CD14-positive monocyte (primary cell): Measurements from ENCODE around the gene KRT72. TPM values are rescaled to one million over a fixed set of nuclear protein-coding genes. Genes with fewer than 3 reads are reported as not detected.

Experiments
- DNase-seq, 3 donors: peaks; one replicate each; pipeline ENCODE4 v3.0.0-alpha.2; 2011 to 2022
- H2AFZ ChIP-seq: 2 replicates; pipeline ENCODE4 v1.6.0; 2012; ENCODE audit warnings: mild to moderate bottlenecking, low read depth, low read length, inconsistent platforms; ENCODE audit not compliant: insufficient read depth, poor library complexity, severe bottlenecking
- H3K27ac ChIP-seq, 2 donors: 1 replicate in 1 of 2; 2 replicates in 1 of 2; pipeline ENCODE4 v1.5.1; 2012 to 2013; ENCODE audit warnings: low read length in 2 of 2, control low read depth in 1 of 2, inconsistent platforms in 1 of 2, low read depth in 1 of 2, mild to moderate bottlenecking in 1 of 2
- H3K27me3 ChIP-seq, 2 donors: one replicate each; pipeline versions ENCODE4 v1.6.0 to v1.6.1; 2011 to 2013; ENCODE audit warnings: low read length in 2 of 2; ENCODE audit not compliant: control insufficient read depth in 2 of 2, insufficient read depth in 2 of 2
- H3K36me3 ChIP-seq, 2 donors: replicated peaks in 1 of 2; 1 replicate in 1 of 2; 2 replicates in 1 of 2; pipeline versions ENCODE4 v1.5.1 to v1.6.1; 2012 to 2013; ENCODE audit warnings: low read length in 2 of 2, control low read depth in 1 of 2, inconsistent platforms in 1 of 2, mild to moderate bottlenecking in 1 of 2; ENCODE audit not compliant: insufficient read depth in 2 of 2, control insufficient read depth in 1 of 2
- H3K4me1 ChIP-seq, 2 donors: 1 replicate in 1 of 2; 2 replicates in 1 of 2; pipeline versions ENCODE4 v1.5.1 to v1.6.1; 2012 to 2013; ENCODE audit warnings: low read length in 2 of 2, control low read depth in 1 of 2, inconsistent platforms in 1 of 2, mild to moderate bottlenecking in 1 of 2, moderate library complexity in 1 of 2; ENCODE audit not compliant: insufficient read depth in 2 of 2, control insufficient read depth in 1 of 2
- H3K4me2 ChIP-seq: replicated peaks from 2 replicates; pipeline ENCODE3; 2012; ENCODE audit warnings: low read length, moderate library complexity, mild to moderate bottlenecking; ENCODE audit not compliant: poor library complexity, severe bottlenecking; ENCODE audit errors: extremely low read depth
- H3K4me3 ChIP-seq, 3 experiments: fragments of 200-600 bp in 1 of 3; sonication (generic) in 1 of 3; replicated peaks in 1 of 3; 1 replicate in 2 of 3; 2 replicates in 1 of 3; pipeline ENCODE4 v1.5.1; 2011 to 2013; ENCODE audit warnings: low read length in 3 of 3, mild to moderate bottlenecking in 3 of 3, control low read depth in 2 of 3, low read depth in 2 of 3, inconsistent platforms in 1 of 3, moderate library complexity in 1 of 3
- H3K79me2 ChIP-seq: 2 replicates; pipeline ENCODE4 v1.6.0; 2012; ENCODE audit warnings: mild to moderate bottlenecking, control low read depth, inconsistent platforms, low read length, moderate library complexity; ENCODE audit not compliant: insufficient read depth
- H3K9ac ChIP-seq: 2 replicates; pipeline ENCODE4 v1.6.0; 2017; ENCODE audit warnings: low read length, mild to moderate bottlenecking; ENCODE audit not compliant: insufficient read depth, poor library complexity, severe bottlenecking
- H3K9me3 ChIP-seq, 2 donors: replicated peaks in 1 of 2; 1 replicate in 1 of 2; 2 replicates in 1 of 2; pipeline versions ENCODE4 v1.5.1 to v1.6.1; 2012 to 2013; ENCODE audit warnings: low read length in 2 of 2, control low read depth in 1 of 2; ENCODE audit not compliant: control insufficient read depth in 1 of 2, insufficient read depth in 1 of 2
- H4K20me1 ChIP-seq: 2 replicates; pipeline ENCODE4 v1.6.0; 2012; ENCODE audit warnings: mild to moderate bottlenecking, low read length, control low read depth, moderate library complexity; ENCODE audit not compliant: insufficient read depth
- H3K27ac Mint-ChIP-seq, 7 donors: one replicate each; pipeline ENCODE4 v1.8.0; 2020; ENCODE audit warnings: mild to moderate bottlenecking in 7 of 7, mixed read lengths in 7 of 7, moderate library complexity in 6 of 7, inconsistent platforms in 2 of 7
- H3K27me3 Mint-ChIP-seq, 3 donors: one replicate each; pipeline ENCODE4 v1.8.0; 2021 to 2022; ENCODE audit warnings: low read depth in 3 of 3, mild to moderate bottlenecking in 3 of 3, mixed read lengths in 3 of 3, moderate library complexity in 3 of 3, inconsistent platforms in 1 of 3
- H3K36me3 Mint-ChIP-seq, 2 donors: one replicate each; pipeline ENCODE4 v1.8.0; 2020; ENCODE audit warnings: mixed read lengths in 2 of 2, inconsistent platforms in 1 of 2, mild to moderate bottlenecking in 1 of 2
- H3K4me1 Mint-ChIP-seq: one replicate; pipeline ENCODE4 v1.8.0; 2020; ENCODE audit warnings: mild to moderate bottlenecking, mixed read lengths
- H3K4me3 Mint-ChIP-seq, 2 donors: one replicate each; pipeline ENCODE4 v1.8.0; 2020; ENCODE audit warnings: mild to moderate bottlenecking in 2 of 2, mixed read lengths in 2 of 2, moderate library complexity in 1 of 2
- H3K9me3 Mint-ChIP-seq, 7 donors: one replicate each; pipeline ENCODE4 v1.8.0; 2020 to 2022; ENCODE audit warnings: mixed read lengths in 7 of 7, mild to moderate bottlenecking in 6 of 7, moderate library complexity in 6 of 7, inconsistent platforms in 2 of 7
- WGBS: methylation state at CpG from one replicate; pipeline ENCODE4 v1.1.5; 2013; ENCODE audit warnings: missing lambda C conversion rate; ENCODE audit not compliant: insufficient coverage; 5-methylcytosine and 5-hydroxymethylcytosine counted together
- intact Hi-C, 2 donors: fragments of 100-400 bp; cut with micrococcal nuclease; formaldehyde crosslinking; loops; one replicate each; pipeline versions ENCODE4 v1.15.0 to v1.15.1; 2023
- polyA plus RNA-seq, 3 donors: library from polyadenylated mRNA; depleted of rRNA in 1 of 3; unstranded in 2 of 3; stranded (reverse) in 1 of 3; fragments of 300-500 nt in 2 of 3; fragments of >200 nt in 1 of 3; fragmentation: Illumina TruSeq in 2 of 3; gene quantifications; 1 replicate in 2 of 3; 2 replicates in 1 of 3; pipeline ENCODE4 v1.2.3, GENCODE V29; 2012 to 2021
- TF ChIP-seq, protein P1 (sequence below): fragments of 200-600 bp; IDR thresholded peaks from one replicate; pipeline ENCODE4 v1.8.0; 2022; ENCODE audit warnings: antibody characterized with exemption, mild to moderate bottlenecking

Gene KRT72
- polyA plus RNA-seq, 3 donors = not detected

DNA sequence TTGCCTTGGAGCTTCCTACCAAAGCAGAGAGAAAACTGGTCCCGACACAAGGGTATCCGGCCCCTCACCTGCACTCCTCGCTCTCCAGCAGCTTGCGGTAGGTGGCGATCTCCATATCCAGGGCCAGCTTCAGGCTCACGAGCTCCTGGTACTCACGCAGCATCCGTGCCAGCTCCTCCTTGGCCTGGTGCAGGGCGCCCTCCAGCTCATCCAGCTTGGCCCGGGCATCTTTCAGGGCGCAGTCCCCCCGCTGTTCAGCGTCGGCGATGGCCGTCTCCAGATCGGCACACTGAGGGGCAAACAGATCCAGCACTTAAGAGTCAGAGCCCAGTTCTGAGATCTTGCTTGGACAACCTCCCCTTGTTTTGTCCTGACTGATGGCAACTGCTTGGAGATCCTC lies 13.7 kb downstream of the KRT72 start:
- Mint-ChIP-seq H3K4me3 (no peak overlapping the region), H3K4me1 (no peaks in the 10 kb centered on the region), H3K27me3 (peaks cover 0 to 6% (median 3%) of the 10 kb centered on the region in 3 donors), H3K27ac (no peak overlapping the region), H3K9me3 (no peaks in the 10 kb centered on the region), H3K36me3 (no peaks in the 10 kb centered on the region)
- no peaks in the 10 kb centered on the region for H3K27me3 ChIP-seq
- no peak overlapping the region for H2AFZ ChIP-seq
- intact Hi-C loops = no loop called here
- H3K9ac ChIP-seq = no peak overlapping the region
- no peaks in the 10 kb centered on the region for H3K9me3 ChIP-seq
- H3K36me3 ChIP-seq = no peaks in the 10 kb centered on the region
- TF ChIP-seq, protein P1, sequence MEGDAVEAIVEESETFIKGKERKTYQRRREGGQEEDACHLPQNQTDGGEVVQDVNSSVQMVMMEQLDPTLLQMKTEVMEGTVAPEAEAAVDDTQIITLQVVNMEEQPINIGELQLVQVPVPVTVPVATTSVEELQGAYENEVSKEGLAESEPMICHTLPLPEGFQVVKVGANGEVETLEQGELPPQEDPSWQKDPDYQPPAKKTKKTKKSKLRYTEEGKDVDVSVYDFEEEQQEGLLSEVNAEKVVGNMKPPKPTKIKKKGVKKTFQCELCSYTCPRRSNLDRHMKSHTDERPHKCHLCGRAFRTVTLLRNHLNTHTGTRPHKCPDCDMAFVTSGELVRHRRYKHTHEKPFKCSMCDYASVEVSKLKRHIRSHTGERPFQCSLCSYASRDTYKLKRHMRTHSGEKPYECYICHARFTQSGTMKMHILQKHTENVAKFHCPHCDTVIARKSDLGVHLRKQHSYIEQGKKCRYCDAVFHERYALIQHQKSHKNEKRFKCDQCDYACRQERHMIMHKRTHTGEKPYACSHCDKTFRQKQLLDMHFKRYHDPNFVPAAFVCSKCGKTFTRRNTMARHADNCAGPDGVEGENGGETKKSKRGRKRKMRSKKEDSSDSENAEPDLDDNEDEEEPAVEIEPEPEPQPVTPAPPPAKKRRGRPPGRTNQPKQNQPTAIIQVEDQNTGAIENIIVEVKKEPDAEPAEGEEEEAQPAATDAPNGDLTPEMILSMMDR = no peak
- H3K4me1 ChIP-seq = no peaks in the 10 kb centered on the region
- no peak overlapping the region for H3K4me3 ChIP-seq
- H3K4me2 ChIP-seq = no peak overlapping the region
- H3K27ac ChIP-seq = no peak overlapping the region
- H3K79me2 ChIP-seq = no peaks in the 10 kb centered on the region
- WGBS = 94% methylated on average over 17 of the region's 17 CpGs
- DNase-seq = no peak
- no peaks in the 10 kb centered on the region for H4K20me1 ChIP-seq

- 61% methylated on average over 3 of the region's 9 CpGs for WGBS
- H3K4me1 ChIP-seq = no peaks in the 10 kb centered on the region
- H3K79me2 ChIP-seq = no peaks in the 10 kb centered on the region
- H3K4me2 ChIP-seq = no peak overlapping the region
- no peaks in the 10 kb centered on the region for H3K9me3 ChIP-seq
- H2AFZ ChIP-seq = no peak overlapping the region
- DNase-seq = no peak
- Mint-ChIP-seq H3K36me3 (no peaks in the 10 kb centered on the region), H3K9me3 (no peaks in the 10 kb centered on the region), H3K4me1 (no peaks in the 10 kb centered on the region), H3K27ac (no peak overlapping the region), H3K4me3 (no peak overlapping the region), H3K27me3 (peaks cover 0 to 5% (median 4%) of the 10 kb centered on the region in 3 donors)
- TF ChIP-seq, protein P1 = no peak
- no peak overlapping the region for H3K27ac ChIP-seq
- no peak overlapping the region for H3K9ac ChIP-seq
- no peaks in the 10 kb centered on the region for H4K20me1 ChIP-seq
- H3K27me3 ChIP-seq = no peaks in the 10 kb centered on the region
- intact Hi-C loops = no loop called here
- no peaks in the 10 kb centered on the region for H3K36me3 ChIP-seq
- no peak overlapping the region for H3K4me3 ChIP-seq
These were observed 15.3 kb downstream of the KRT72 start for GRCh38 chr12:52585946-52586345.
